Astrocyte (in vitro differentiated cells and primary cell): ENCODE measurements around the gene TMEM17. TPM values are rescaled to one million over a fixed set of nuclear protein-coding genes. Genes with fewer than 3 reads are reported as not detected.

Experiments
- DNase-seq: peaks from one replicate; pipeline ENCODE4 v3.0.0-alpha.2; 2010; ENCODE audit warnings: low read depth
- FAIRE-seq: peaks from 2 replicates; lab custom pipeline; 2011; peaks lifted over from hg19 to GRCh38; lab: Jason Lieb, UNC
- H2AFZ ChIP-seq: 2 replicates; pipeline ENCODE4 v1.6.0; 2012; ENCODE audit warnings: low read depth, low read length, inconsistent platforms
- H3K27ac ChIP-seq: 2 replicates; pipeline ENCODE4 v1.5.1; 2011; ENCODE audit warnings: low read depth, low read length, inconsistent platforms
- H3K27me3 ChIP-seq: 2 replicates; pipeline ENCODE4 v1.6.0; 2011; ENCODE audit warnings: low read length, inconsistent platforms; ENCODE audit not compliant: insufficient read depth
- H3K36me3 ChIP-seq: 2 replicates; pipeline ENCODE4 v1.5.1; 2011; ENCODE audit warnings: low read length, inconsistent platforms; ENCODE audit not compliant: insufficient read depth
- H3K4me1 ChIP-seq: 2 replicates; pipeline ENCODE4 v1.5.1; 2011; ENCODE audit warnings: low read length, inconsistent platforms; ENCODE audit not compliant: insufficient read depth
- H3K4me2 ChIP-seq: 2 replicates; pipeline ENCODE4 v1.6.0; 2012; ENCODE audit warnings: low read length, inconsistent platforms
- H3K4me3 ChIP-seq: 2 replicates; pipeline ENCODE4 v1.5.1; 2011; ENCODE audit warnings: low read depth, mild to moderate bottlenecking, low read length, inconsistent platforms; ENCODE audit not compliant: insufficient read depth
- H3K79me2 ChIP-seq: 2 replicates; pipeline ENCODE4 v1.6.0; 2012; ENCODE audit warnings: mild to moderate bottlenecking, low read length, inconsistent platforms; ENCODE audit not compliant: insufficient read depth
- H3K9ac ChIP-seq: 2 replicates; pipeline ENCODE4 v1.6.0; 2012; ENCODE audit warnings: mild to moderate bottlenecking, low read length, inconsistent platforms
- H3K9me3 ChIP-seq: 2 replicates; pipeline ENCODE4 v1.5.1; 2012; ENCODE audit warnings: low read depth, mild to moderate bottlenecking, low read length, inconsistent platforms; ENCODE audit not compliant: insufficient read depth
- H4K20me1 ChIP-seq: 2 replicates; pipeline ENCODE4 v1.6.0; 2012; ENCODE audit warnings: low read length, inconsistent platforms; ENCODE audit not compliant: insufficient read depth
- H3K27ac Mint-ChIP-seq: one replicate; pipeline ENCODE4 v1.8.0; 2021; ENCODE audit warnings: mild to moderate bottlenecking, mixed read lengths; ENCODE audit not compliant: unreplicated experiment
- H3K27me3 Mint-ChIP-seq: one replicate; pipeline ENCODE4 v1.8.0; 2021; ENCODE audit warnings: low read depth, mixed read lengths; ENCODE audit not compliant: unreplicated experiment
- H3K36me3 Mint-ChIP-seq: one replicate; pipeline ENCODE4 v1.8.0; 2021; ENCODE audit warnings: low read depth, mixed read lengths; ENCODE audit not compliant: unreplicated experiment
- H3K4me1 Mint-ChIP-seq: one replicate; pipeline ENCODE4 v1.8.0; 2021; ENCODE audit warnings: low read depth, mixed read lengths; ENCODE audit not compliant: unreplicated experiment
- H3K4me3 Mint-ChIP-seq: one replicate; pipeline ENCODE4 v1.8.0; 2021; ENCODE audit warnings: mild to moderate bottlenecking, moderate library complexity, mixed read lengths; ENCODE audit not compliant: unreplicated experiment
- H3K9me3 Mint-ChIP-seq: one replicate; pipeline ENCODE4 v1.8.0; 2021; ENCODE audit warnings: mild to moderate bottlenecking, mixed read lengths; ENCODE audit not compliant: unreplicated experiment
- EZH2 ChIP-seq: IDR thresholded peaks from 2 replicates; pipeline ENCODE4 v1.6.1; 2012; ENCODE audit warnings: mild to moderate bottlenecking, low read length, inconsistent platforms; ENCODE audit not compliant: insufficient read depth
- total RNA-seq: library from RNA; stranded (reverse); gene quantifications from 2 replicates; pipeline ENCODE4 v1.2.1, GENCODE V29; 2021
- TF ChIP-seq, protein P1 (sequence below): IDR thresholded peaks from 2 replicates; pipeline ENCODE4 v1.5.1; 2011; ENCODE audit warnings: low read depth, mild to moderate bottlenecking, inconsistent platforms, low read length, moderate library complexity; ENCODE audit not compliant: insufficient read depth

TMEM17 gene
- total RNA-seq, 1 donor from 2014 or later = 2.7 TPM

DNA sequence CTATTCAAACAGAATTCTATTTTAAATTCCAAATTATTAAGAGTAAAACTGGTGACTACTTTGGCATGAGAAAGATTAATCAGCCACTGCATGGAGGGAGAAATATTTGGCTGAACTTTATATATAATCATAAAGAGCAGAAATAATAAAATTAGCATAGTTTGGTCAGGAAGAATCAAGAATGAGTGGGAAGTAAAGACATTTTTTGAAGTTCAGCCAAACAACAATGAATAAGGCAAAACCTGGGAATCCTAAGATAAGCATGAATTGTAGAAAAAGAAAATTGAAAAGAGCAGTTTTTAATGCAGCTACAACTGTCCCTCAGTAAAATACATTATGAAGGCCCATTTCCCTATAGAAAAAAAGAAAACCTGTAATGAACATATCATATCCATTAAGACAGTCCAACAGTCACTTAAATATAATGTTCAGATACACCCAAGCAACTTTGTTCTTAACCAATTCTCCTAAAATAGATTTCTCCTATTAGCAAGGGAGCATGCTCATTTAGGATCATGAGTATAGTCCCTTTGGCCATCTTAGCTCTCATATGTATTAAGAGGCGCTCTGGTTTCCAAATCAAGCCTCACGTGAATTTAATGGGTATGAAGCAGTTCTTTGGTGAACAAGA, 6.5 kb downstream of the TMEM17 start:
- Histone ChIP-seq H4K20me1 (no peaks in the 10 kb centered on the region), H3K79me2 (no peaks in the 10 kb centered on the region), H3K9me3 (no peaks in the 10 kb centered on the region), H3K9ac (no peak overlapping the region), H3K27me3 (no peaks in the 10 kb centered on the region), H3K4me1 (peaks cover 4% of the 10 kb centered on the region), H2AFZ (no peak overlapping the region), H3K27ac (no peak overlapping the region), H3K4me3 (no peak overlapping the region), H3K4me2 (no peak overlapping the region), H3K36me3 (no peaks in the 10 kb centered on the region)
- Mint-ChIP-seq H3K27me3 (no peaks in the 10 kb centered on the region), H3K27ac (no peak overlapping the region), H3K9me3 (no peaks in the 10 kb centered on the region), H3K4me3 (no peak overlapping the region), H3K4me1 (peaks cover 9% of the 10 kb centered on the region), H3K36me3 (no peaks in the 10 kb centered on the region)
- peak; percentile 45 for DNase-seq
- FAIRE-seq = no peak
- no peak for TF ChIP-seq EZH2
- TF ChIP-seq, protein P1, sequence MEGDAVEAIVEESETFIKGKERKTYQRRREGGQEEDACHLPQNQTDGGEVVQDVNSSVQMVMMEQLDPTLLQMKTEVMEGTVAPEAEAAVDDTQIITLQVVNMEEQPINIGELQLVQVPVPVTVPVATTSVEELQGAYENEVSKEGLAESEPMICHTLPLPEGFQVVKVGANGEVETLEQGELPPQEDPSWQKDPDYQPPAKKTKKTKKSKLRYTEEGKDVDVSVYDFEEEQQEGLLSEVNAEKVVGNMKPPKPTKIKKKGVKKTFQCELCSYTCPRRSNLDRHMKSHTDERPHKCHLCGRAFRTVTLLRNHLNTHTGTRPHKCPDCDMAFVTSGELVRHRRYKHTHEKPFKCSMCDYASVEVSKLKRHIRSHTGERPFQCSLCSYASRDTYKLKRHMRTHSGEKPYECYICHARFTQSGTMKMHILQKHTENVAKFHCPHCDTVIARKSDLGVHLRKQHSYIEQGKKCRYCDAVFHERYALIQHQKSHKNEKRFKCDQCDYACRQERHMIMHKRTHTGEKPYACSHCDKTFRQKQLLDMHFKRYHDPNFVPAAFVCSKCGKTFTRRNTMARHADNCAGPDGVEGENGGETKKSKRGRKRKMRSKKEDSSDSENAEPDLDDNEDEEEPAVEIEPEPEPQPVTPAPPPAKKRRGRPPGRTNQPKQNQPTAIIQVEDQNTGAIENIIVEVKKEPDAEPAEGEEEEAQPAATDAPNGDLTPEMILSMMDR = no peak

DNA sequence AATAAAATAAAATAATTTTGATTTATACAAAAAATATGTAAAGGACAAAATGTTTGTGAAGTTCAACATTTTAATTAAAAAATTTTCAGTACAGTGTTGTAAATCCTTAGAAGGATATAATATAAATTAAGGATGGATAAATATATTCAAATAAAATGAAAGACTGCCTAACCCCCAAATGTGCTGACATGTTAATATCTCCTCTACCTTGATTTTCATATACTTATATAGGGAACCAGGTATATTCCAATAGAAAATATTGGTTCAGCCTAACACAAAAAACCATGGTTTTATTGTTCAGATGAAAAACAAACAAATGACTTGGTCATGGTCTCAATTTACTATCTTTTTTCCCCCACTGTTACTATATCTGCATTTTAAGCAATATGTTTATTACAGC, 7.3 kb downstream of the TMEM17 start:
- FAIRE-seq = no peak
- Histone ChIP-seq H2AFZ (no peak overlapping the region), H3K79me2 (no peaks in the 10 kb centered on the region), H3K36me3 (no peaks in the 10 kb centered on the region), H3K9me3 (no peaks in the 10 kb centered on the region), H3K9ac (no peak overlapping the region), H3K4me2 (no peak overlapping the region), H3K27me3 (no peaks in the 10 kb centered on the region), H4K20me1 (no peaks in the 10 kb centered on the region), H3K27ac (no peak overlapping the region), H3K4me3 (no peak overlapping the region), H3K4me1 (peaks cover 4% of the 10 kb centered on the region)
- no peak overlapping the region for H3K4me3 Mint-ChIP-seq
- DNase-seq = no peak
- no peak overlapping the region for H3K27ac Mint-ChIP-seq
- H3K36me3 Mint-ChIP-seq = no peaks in the 10 kb centered on the region
- H3K27me3 Mint-ChIP-seq = no peaks in the 10 kb centered on the region
- peaks cover 9% of the 10 kb centered on the region for H3K4me1 Mint-ChIP-seq
- no peaks in the 10 kb centered on the region for H3K9me3 Mint-ChIP-seq
- TF ChIP-seq, protein P1 = no peak
- no peak for TF ChIP-seq EZH2

GRCh38 chr2:62495761-62496160, 10.2 kb downstream of the TMEM17 start:
- H3K4me3 Mint-ChIP-seq = no peak overlapping the region
- H4K20me1 ChIP-seq = no peaks in the 10 kb centered on the region
- no peak overlapping the region for H3K4me2 ChIP-seq
- no peak overlapping the region for H3K4me3 ChIP-seq
- no peak overlapping the region for H3K27ac ChIP-seq
- no peaks in the 10 kb centered on the region for H3K79me2 ChIP-seq
- no peak overlapping the region for H3K9ac ChIP-seq
- no peaks in the 10 kb centered on the region for H3K9me3 Mint-ChIP-seq
- H3K4me1 Mint-ChIP-seq = no peaks in the 10 kb centered on the region
- DNase-seq (no peak), FAIRE-seq (no peak)
- H2AFZ ChIP-seq = no peak overlapping the region
- H3K27me3 Mint-ChIP-seq = no peaks in the 10 kb centered on the region
- H3K36me3 Mint-ChIP-seq = no peaks in the 10 kb centered on the region
- H3K36me3 ChIP-seq = no peaks in the 10 kb centered on the region
- no peaks in the 10 kb centered on the region for H3K27me3 ChIP-seq
- H3K9me3 ChIP-seq = no peaks in the 10 kb centered on the region
- H3K4me1 ChIP-seq = no peaks in the 10 kb centered on the region
- TF ChIP-seq EZH2 = no peak
- TF ChIP-seq, protein P1 = no peak
- no peak overlapping the region for H3K27ac Mint-ChIP-seq
